Measurements from ENCODE around the gene CDIPT.

- no peak for TF ChIP-seq CTCF (IDR thresholded peaks at IDR 0.05; ENCODE audit: poor library complexity, severe bottlenecking)
- no peak for TF ChIP-seq TAF1 (IDR thresholded peaks at IDR 0.05; ENCODE audit: low read depth)
- TF ChIP-seq EP300 (conservative IDR thresholded peaks at IDR 0.05; ENCODE audit: poor library complexity, severe bottlenecking) = no peak
- no peak for TF ChIP-seq EZH2 (IDR thresholded peaks at IDR 0.05; ENCODE audit: borderline replicate concordance, insufficient read depth, low read length, poor library complexity, severe bottlenecking)
- TF ChIP-seq POLR2AphosphoS5 (IDR thresholded peaks at IDR 0.05) = no peak
- TF ChIP-seq REST (IDR thresholded peaks at IDR 0.05; ENCODE audit: borderline replicate concordance) = no peak
These were observed 21.4 kb downstream of the CDIPT start for GRCh38 chr16:29841631-29842030.
